ENCODE results near the gene OR4E1.
"Not testable (repeated sequence)": the region's sequence is repeated elsewhere in the genome, so short reads cannot be mapped to it uniquely, and the experiment has no call there.

The OR4E1 gene

DNA sequence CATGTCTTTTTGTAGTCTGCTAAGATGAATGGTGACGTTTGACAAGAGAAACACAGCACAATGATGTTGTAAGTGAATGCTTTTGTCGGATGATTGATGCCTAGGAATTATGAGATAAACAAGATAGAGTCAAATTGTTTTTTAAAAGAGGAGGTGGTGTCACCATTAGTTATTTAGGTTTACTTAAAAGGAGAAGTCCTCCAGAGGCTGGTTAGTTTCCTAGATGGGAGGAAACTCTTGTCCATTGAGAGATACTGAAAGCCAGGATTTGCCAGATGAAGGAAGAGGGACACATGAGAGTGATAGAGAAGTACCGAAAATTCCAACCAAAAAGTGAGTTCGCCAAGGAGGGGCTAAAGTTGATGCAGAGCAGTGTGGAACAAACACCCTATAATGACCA lies 38.8 kb downstream of the OR4E1 start, which contains the start of gene OR10G2:
Gene OR10G2, minus strand, starts transcription at position 101 of the 400 bp plus-strand sequence. Its CDS starts 98 bp downstream, at position 3.
- no peak for DNase-seq (ENCODE audit: low read depth in 2 of 2)
- H3K4me3 ChIP-seq (replicated peaks in 1 of 2; ENCODE audit: low read depth in 2 of 2, low read length in 2 of 2) = no peak within 1 kb of the TSS
- TF ChIP-seq, protein P1, sequence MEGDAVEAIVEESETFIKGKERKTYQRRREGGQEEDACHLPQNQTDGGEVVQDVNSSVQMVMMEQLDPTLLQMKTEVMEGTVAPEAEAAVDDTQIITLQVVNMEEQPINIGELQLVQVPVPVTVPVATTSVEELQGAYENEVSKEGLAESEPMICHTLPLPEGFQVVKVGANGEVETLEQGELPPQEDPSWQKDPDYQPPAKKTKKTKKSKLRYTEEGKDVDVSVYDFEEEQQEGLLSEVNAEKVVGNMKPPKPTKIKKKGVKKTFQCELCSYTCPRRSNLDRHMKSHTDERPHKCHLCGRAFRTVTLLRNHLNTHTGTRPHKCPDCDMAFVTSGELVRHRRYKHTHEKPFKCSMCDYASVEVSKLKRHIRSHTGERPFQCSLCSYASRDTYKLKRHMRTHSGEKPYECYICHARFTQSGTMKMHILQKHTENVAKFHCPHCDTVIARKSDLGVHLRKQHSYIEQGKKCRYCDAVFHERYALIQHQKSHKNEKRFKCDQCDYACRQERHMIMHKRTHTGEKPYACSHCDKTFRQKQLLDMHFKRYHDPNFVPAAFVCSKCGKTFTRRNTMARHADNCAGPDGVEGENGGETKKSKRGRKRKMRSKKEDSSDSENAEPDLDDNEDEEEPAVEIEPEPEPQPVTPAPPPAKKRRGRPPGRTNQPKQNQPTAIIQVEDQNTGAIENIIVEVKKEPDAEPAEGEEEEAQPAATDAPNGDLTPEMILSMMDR (IDR thresholded peaks at IDR 0.05; ENCODE audit: low read depth, low read length) = no peak

DNA sequence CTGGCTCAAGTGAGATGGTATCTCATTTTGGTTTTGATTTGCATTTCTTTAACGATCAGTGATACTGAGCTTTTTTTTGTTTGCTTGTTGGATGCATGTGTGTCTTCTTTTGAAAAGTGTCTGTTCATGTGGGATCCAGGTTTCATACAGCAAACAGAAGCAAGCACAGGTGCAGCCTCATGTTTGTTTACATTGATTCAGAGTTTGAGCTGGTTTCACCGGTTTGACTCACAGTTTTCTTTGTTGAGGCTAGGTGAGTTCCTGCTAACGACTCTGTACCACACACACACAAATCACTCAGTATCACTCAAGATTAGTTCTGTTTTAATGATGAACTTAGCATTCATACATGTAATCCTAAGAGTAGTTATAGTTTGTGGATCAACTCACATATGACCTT lies 42.5 kb downstream of the OR4E1 start:
- H3K4me3 ChIP-seq (replicated peaks in 1 of 2; ENCODE audit: low read depth in 2 of 2, low read length in 2 of 2) = no peak overlapping the region
- DNase-seq (ENCODE audit: low read depth in 2 of 2) = no peak
- TF ChIP-seq, protein P1 (IDR thresholded peaks at IDR 0.05; ENCODE audit: low read depth, low read length) = no peak

DNA sequence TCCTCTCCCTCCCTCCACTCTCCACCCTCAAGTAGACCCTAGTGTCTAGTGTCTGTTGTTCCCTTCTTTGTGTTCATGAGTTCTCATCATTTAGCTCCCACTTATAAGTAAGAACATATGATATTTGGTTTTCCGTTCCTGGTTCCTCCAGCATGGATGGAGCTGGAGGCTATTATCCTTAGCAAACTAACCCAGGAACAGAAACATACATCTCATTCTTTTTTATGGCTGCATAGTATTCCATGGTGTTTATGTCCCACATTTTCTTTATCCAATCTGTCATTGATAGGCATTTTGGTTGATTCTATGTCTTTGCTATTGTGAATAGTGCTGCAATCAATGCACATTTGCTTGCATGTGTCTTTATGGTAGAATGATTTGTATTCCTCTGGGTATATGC lies 43.1 kb downstream of the OR4E1 start:
- H3K4me3 ChIP-seq (replicated peaks in 1 of 2; ENCODE audit: low read depth in 2 of 2, low read length in 2 of 2); DNase-seq (ENCODE audit: low read depth in 2 of 2): not testable (repeated sequence)

DNA sequence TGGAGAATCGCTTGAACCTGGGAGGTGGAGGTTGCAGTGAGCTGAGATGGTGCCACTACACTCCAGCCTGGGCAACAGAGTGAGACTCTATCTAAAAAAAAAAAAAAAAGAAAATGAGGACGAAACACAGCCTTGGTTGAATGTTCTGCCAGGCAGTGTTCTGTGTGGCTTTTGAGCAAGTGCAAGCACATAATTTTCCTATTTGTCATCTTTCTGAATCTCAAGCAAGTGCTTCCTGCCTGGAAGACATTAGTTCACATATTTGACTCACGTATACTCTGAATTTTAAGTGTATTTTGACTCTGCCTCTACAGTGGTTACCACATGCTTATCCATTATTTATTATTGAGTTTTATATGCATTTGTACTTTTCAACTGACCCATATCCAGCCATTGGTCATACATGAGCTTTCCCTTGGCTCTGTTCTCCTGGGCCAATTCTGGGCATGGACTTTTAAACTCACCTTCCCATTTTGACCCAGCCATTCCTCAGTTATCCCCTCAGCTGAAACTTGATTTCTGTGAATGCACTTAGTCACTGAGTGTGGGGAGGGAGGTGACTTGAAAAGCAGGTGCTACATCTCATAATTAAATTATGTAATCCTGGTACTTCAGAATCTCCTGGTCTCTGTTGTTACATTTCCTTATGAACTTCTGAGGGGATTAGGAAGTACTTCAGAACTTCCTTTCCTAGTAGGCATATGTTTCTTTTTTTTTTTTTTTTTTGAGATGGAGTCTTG lies 47.0 kb downstream of the OR4E1 start:
- no peak overlapping the region for H3K4me3 ChIP-seq (replicated peaks in 1 of 2; ENCODE audit: low read depth in 2 of 2, low read length in 2 of 2)
- TF ChIP-seq, protein P1 (IDR thresholded peaks at IDR 0.05; ENCODE audit: low read depth, low read length) = no peak
- DNase-seq (ENCODE audit: low read depth in 2 of 2) = peak in 1 of 2 donors; percentile 51

Measured in cardiac fibroblast (primary cell).